Measurements from ENCODE around the gene IPO9. TPM values are rescaled to one million over a fixed set of nuclear protein-coding genes. Genes with fewer than 3 reads are reported as not detected.
"Not testable (repeated sequence)": the region's sequence is repeated elsewhere in the genome, so short reads cannot be mapped to it uniquely, and the experiment has no call there.

Gene IPO9
- total RNA-seq, 1 experiment from 2014 or later, result 38.9 TPM

DNA sequence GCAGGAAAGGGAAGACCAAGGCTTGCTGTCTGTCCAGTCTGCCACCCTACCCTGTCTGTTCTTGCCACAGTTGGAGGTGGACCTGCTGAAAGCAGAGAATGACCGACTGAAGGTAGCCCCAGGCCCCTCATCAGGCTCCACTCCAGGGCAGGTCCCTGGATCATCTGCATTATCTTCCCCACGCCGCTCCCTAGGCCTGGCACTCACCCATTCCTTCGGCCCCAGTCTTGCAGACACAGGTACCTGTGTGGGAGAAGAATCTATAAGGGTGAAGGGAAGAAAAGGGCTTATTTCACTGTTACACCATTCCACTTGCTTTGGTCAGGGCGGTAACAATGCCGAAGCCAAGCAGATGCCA lies 20.3 kb upstream of the IPO9 start:
- DNase-seq (ENCODE audit: low read depth), result no peak

DNA sequence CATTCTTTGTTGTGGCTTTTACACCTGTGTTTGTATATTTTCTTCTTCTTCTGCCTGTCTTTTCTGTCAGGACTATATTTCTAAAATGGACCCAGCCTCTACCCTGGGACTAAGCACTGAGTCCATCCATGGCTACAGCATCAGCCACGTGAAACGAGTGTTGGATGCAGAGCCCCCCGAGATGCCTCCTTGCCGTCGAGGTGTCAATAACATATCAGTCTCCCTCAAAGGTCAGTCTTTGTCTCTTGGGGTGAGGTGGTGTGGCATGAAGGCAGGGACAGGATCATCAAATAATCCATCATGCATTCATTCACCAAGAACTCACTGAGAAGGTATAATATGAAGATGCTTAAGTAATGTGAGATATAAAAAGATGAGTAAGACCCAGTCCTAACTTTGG lies 19.1 kb upstream of the IPO9 start:
- no peak for DNase-seq (ENCODE audit: low read depth)

DNA sequence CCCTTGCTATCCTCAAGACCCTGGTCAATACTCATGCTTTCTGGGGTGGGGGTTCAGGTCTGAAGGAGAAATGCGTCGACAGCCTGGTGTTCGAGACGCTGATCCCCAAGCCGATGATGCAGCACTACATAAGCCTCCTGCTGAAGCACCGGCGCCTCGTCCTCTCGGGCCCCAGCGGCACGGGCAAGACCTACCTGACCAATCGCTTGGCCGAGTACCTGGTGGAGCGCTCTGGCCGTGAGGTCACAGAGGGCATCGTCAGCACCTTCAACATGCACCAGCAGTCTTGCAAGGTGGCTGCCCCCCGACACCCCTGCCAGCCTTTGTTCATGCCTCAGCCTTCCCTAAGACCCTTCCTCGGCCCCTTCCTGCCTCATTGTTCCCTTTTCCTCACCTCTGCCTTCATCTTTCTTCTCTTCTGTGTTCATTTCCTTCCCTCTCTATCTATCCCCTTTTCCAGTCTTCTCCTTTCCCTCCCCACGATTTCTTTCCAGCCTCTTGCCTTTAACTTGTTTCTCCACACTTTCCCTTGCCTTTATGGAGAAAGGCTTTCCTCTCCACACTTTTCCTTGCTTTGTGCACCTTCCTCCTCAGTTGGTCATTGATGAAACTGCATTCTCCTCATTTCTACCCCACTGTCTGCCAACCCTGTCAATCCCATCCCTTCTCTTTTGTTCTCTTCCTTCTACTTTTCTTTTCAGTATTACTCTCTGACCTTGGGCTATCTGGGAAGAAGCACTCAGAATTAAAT lies 18.3 kb upstream of the IPO9 start:
- DNase-seq (ENCODE audit: low read depth), result no peak

DNA sequence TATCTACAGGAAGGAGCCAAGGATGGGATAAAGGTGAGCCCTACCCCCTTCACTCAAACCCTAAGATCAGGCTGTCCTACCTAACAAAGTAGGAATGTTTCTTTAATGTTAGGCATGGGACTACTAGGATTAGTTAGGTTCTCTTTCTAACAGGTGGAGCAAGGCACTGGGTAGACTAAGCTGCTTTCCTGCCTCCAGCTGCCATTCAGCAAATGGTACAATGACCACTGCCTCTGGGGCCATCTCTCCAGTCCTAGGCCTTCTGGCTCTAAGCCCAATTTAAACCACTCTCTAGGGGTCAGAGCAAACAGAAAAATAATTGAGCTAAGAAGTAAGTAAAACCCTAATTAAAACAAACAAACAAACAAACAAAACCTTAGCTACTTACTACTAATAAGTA lies 15.7 kb upstream of the IPO9 start:
- no peak for DNase-seq (ENCODE audit: low read depth)

DNA sequence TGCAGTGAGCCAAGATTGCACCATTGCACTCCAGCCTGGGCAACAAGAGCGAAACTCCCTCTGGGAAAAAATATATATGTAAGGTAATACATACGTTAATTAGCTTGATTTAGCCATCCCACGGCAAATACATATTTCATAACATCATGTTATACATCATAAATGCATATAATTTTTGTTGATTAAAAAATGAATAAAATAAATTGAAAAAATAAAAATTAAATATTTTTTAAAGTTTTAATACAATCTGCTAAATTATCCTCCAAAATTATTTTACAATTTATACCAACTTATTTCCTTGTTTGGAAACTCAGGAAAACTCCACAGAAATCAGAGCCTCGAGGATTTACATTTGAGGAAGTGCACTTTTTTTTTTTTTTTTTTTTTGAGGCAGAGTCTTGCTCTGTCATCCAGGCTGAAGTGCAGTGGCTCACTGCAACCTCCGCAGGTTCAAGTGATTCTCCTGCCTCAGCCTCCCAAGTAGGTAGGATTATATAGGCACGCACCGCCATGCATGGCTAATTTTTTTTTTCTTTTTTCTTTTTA lies 12.6 kb upstream of the IPO9 start:
- no peak for DNase-seq (ENCODE audit: low read depth)

DNA sequence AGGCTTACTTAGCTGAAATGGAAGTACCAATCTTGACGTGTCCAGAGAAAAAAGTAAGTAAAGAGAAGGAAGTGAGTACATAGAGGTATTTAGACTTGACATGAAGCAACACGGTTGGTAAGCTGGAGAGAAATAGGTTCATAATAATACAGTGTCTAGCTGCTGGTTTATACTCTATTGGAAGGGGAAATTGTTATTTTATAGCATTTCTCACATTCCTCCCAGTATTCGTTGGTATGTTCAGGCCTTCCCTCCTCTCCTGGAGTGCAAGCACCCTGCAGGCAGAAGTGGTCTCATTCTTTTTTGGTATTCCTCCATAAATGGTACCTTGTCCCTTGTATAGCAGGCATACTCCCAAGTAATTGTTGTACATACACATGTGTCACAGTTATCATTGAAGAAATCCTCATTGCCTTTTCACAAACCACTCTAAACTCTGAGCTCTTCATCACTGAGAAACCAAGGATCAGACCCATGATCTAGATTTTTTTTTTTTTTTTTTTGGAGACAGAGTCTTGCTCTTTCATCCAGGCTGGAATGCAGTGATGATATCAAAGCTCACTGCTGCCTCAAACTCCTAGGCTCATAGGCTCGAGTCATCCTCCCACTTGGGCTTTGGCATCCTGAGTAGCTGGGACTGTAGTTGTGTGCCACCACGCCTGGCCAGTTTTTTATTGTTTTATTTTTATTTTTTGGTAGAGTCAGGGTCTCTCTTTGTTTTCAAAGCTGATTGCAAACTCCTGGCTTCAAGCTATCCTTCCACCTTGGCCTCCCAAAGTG lies 9.8 kb upstream of the IPO9 start:
- no peak for DNase-seq (ENCODE audit: low read depth)

DNA sequence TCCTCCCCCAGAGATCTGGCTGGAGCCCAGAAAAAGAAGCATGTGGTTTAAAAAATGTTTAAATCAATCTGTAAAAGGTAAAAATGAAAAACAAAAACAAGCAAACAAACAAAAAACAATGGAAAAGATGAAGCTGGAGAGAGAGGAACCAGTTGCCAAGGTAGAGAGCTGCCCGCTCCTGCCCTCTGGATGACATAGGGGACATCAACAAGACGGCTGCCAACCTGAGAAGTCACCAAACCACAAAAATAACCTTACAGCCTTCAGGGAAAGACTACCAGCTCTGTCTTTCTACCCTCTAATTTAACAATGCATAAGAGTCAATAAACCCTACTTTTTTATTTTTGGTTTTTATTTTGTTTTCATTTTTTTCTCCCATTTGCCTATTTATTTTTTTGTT lies 8.5 kb upstream of the IPO9 start:
- no peak for DNase-seq (ENCODE audit: low read depth)

DNA sequence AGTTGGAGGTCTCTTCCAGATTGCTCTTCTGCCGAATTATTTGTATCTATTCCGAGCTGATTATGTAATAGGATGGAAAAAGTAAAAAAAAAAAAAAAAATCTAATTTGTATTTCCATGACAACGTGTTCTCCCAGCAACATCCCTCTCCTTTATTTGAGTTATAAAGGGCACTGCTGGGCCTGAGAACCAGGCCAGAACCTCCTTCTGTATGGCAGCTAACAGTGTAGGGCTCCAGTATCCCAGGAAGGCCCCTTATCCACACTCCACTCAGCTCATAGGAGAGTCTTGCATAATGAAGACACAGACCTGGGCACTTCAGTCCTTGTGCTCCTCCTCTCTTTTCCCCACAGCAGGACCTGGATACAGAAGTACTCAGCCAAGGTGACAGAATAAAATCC lies 3.7 kb upstream of the IPO9 start:
- no peak for DNase-seq (ENCODE audit: low read depth)

DNA sequence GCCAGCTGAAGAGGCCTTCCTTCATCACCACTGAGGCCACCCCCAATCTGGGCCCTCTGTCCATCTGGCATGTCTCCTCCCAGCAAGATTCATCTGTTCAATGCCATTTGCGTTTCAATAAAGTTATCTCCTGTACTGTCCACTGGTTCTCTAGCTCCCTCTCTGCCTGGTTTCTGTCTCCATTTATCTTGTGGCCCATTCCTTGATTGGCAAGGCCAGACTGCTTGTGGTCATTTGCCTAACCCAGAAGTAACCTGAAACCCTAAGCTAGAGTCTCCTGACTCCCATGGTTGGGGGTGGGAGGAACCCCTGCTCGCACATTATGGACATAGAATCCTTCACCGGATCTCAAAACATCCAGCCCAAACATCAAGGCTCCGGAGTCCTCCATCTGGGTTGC lies 2.1 kb upstream of the IPO9 start:
- peak; percentile 50 for DNase-seq (ENCODE audit: low read depth)

DNA sequence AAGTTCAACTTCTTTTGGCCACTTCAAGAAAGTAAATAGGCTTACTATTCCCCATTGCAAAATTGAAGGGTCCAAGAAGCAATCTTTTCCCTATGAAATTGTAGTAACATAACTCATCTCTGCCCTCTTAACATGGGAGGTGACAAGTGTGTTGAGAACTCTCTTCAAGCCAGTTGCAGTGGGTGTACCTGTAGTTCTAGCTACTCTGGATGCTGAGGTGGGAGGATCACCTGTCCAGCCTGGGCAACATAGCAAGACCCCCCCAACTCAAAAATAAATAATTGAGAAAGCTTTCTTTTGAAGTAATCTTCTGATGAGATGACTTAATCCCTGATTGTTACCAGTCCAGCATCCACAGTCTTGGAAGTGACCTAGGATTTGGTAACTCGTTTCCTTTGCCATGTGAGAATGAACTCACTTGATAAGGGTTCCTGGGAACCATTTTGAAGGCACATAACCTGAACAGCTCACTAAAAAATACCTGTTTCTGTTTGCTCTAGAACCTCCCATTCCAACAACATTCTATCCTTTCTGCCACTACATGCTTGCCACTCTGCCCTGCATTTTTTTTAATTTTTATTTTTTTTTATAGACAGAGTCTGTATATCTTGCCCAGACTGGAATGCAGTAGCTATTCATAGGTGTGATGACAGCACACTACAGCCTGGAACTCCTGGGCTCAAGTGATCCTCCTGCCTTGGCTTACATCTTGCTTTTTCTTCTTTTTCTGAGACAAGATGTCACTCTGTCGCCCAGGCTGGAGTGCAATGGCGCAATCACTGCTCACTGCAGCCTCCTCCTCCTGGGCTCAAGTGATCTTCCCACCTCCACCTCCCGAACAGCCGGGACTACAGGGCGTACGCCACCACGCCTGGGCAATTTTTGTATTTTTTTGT lies 1.4 kb upstream of the IPO9 start:
- DNase-seq (ENCODE audit: low read depth), result no peak

DNA sequence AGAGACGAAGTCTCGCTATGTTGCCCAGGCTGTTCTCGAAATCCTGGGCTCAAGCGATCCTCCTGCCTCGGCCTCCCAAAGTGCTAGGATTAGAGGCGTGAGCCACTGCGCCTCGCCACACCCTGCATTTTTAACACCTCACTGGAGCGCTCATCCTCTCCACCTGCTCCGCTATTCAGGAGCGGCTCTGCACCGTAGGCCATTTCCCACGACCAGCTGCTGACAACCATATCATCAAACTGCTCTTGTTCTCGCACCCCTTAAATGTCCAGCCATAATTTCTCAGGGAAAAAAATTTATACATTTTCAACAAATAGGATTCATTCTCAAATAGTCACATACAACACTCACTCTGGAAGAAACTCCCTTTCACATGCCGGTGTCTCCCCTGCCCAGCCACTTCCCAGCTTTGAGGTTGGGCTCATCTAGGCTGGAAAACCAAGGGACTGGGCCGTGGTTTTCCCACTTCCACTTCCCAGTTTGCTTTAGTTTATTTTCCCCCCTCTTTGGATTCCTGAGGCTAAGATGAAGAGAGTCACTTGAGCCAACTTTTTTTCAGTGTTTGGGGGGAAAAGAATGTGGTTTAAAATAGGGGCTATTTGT lies 639 bp upstream of the IPO9 start:
- DNase-seq (ENCODE audit: low read depth), result peak; percentile 10

DNA sequence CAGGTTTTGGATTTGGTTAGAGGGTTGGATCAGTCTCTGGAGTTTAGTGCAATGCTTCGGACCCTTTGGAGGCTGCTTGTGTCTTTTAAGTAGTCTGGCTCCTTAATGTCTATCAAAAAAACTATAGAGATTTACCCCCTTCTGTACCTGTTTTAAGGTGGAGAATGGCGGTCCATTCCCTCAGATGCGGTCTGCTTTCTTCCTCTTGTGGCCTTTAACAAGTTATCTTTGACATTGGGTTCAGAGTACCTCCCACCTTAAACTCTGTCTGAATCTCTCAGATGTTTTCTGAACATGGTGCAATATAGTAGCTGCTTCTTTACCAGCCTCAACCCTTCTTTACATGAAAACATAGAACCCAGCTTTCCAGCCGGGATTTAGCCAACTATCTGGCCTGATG lies 2.4 kb downstream of the IPO9 start:
- no peak for DNase-seq (ENCODE audit: low read depth)

DNA sequence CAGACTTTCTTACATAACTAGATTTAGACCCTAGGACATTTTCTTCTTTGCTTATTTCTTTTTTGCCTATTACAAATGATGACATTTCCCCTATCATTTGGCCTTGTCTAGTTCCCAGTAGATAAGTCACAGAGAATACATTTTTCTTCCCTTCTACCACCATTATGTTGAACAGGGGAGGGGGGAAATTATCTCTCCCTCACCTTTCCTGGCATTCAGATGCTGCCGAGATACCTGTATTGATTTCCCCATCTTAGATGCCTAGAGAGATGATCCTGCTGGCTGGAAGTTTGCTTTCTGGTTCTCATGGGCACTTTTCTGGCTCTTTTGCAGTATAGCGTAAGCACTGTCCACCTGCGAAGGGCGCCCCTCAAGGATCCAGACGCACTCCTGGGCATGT lies 5.7 kb downstream of the IPO9 start:
- DNase-seq (ENCODE audit: low read depth), result no peak

DNA sequence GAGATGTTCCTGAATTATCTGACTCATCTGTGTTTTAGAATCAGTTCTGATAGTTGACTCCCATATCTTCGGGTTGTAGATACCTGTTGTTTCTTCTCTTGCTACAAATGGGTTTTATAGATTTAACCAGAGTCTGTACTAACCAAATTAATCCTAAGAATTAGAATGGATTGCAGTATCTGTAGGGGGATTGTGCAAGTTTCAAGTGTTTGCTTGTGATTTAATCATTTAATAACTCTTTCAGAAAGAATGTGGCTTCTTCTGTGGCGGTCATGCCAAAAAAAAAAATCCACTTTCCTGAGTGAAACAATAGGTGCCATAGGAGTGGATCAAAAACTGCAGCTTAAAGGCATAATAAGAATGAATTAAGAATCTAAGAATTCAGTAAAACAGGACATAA lies 9.4 kb downstream of the IPO9 start:
- DNase-seq (ENCODE audit: low read depth), result no peak

DNA sequence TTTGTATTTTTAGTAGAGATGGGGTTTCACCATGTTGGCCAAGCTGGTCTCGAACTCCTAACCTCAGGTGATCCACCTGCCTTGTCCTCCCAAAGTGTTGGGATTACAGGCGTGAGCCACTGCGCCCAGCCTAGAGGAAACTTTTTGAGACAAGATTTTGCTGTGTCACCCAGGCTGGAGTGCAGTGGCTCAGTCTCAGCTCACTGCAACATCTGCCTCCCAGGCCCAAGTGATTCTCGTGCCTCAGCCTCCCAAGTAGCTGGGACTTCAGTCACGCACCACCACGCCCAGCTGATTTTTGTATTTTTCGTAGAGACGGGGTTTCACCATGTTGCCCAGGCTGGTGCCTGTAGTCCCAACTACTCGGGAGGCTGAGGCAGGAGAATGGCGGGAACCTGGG lies 10.1 kb downstream of the IPO9 start:
- DNase-seq (ENCODE audit: low read depth), result not testable (repeated sequence)

DNA sequence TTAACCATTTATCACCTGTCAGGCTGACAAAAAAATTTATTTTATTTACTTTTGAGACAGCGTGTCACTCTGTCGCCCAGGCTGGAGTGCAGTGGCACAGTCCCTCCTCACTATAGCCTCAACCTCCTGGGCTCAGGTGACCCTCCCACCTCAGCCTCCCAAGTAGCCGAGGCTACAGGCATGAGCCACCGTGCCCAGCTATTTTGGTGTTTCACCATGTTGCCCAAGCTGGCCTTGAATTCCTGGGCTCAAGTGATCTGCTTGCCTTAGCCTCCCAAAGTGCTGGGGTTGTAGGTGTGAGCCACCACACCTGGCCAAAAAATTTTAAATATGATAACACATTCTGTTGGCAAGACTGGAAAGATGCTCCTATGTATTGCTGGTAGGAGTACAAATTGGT lies 11.1 kb downstream of the IPO9 start:
- DNase-seq (ENCODE audit: low read depth), result no peak

DNA sequence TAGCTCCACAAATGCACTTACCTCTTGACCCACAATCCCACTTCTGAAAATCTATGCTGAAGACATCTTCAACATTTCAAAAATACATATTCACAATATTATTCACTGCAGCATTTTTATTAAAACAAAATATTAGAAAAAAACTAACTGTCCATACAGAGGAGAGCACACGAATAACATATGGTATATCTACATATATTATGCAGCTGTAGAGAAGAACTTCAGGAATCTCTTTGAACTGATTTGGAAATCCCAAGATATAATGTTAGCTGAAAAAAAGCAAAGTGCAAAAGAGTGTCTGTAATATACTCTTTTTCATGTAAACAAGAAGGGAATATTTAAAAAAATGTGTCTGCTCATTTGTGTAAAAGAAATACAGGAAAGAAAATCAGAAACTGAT lies 11.5 kb downstream of the IPO9 start:
- DNase-seq (ENCODE audit: low read depth), result no peak

DNA sequence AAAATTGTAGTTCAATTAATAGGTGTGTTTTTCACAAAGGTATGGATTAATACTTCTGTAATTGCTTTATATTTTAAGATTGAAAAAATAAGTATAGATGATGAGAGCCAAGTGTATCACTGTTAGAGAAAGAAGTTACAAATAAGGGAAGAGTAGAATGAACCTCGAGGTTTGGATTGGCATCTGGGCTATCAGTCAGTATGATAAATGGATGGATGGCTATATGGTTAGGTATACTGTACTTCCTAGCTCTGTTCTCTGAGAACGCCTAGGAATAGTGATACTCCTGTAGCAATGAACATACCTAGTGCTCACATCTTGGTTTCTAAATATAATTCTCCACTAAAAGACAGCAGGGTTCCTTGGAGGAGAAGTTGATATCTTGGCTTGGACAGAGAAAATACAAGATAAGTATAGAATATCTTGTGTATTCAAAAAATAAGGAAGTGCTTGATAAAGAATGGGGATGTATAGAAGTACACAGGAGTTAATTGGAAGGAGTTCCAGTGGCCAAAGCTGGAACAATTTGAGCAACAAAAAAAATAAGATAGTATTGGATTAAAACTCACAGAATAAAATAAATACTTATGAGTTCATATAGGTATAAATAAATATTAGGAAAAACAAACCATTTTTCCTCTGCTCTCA lies 12.4 kb downstream of the IPO9 start:
- no peak for DNase-seq (ENCODE audit: low read depth)

DNA sequence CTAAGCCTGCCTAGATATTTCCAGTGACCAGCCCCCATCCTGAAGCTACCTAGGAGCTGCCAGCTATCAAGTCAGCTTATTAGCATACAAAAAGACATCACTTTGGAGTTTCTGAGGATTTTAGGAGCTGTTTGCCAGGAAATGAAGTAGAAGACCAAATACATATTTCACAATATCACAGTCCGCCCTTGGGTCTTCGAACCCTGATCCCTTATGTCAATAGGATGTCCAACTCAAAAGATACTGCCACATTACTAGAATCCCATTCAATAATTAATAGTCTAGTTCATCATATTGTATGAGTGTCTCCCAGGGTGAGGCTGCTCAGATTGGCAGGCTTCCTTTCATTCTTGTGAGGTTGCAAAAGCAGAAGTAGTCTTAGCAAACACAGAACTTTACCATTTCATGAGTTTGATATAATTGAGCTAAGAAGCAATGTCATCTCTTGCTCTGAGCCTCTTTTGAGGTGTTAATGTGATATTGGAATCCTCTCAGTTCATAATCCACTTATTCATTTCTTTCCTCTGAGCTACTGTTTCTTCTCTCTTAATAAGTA lies 13.6 kb downstream of the IPO9 start:
- DNase-seq (ENCODE audit: low read depth), result no peak

DNA sequence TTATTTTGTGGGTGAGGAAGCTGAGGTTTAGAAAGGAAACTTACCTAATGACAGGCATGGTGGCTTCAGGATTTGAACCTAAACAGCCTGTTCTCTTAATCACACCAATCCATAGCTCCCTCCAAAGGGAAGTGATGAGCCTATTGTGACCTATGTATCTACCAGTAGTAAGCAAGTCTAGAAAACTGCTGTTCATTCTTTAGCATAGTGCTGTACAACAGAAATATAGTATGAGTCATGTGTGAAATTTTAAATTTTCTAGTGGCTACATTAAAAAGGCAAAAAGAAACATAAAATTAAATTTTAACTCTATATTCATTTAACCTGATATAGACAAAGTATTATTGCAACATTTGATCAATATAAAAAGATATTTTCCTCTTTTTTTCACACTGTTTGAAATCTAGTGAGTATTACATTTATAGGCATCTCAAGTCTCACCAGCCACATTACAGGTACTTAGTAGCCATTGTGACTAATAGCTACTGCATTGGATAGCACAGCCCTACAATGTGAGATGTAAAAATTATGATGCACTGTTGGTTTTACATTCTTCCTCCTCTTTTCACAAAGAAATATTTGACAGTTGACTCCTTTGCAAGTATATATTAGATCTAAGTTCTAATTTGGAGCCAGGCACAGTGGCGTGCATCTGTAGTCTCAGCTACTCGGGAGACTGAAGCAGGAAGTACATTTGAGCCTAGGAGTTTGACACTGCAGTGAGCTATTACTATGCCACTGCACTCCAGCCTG lies 16.6 kb downstream of the IPO9 start:
- DNase-seq (ENCODE audit: low read depth), result peak; percentile 73

Measured in HT1080 (cell line).